Endodermal cell (in vitro differentiated cells): Measurements from ENCODE around the gene RNFT2. TPM values are rescaled to one million over a fixed set of nuclear protein-coding genes. Genes with fewer than 3 reads are reported as not detected.
"Not testable (repeated sequence)": the region's sequence is repeated elsewhere in the genome, so short reads cannot be mapped to it uniquely, and the experiment has no call there.

Experiments
- DNase-seq: peaks from one replicate; pipeline ENCODE4 v3.0.0-alpha.2; 2017
- H3K27ac ChIP-seq: 2 replicates; pipeline ENCODE4 v1.5.1; 2013; ENCODE audit warnings: mild to moderate bottlenecking, low read depth, low read length, moderate library complexity
- H3K27me3 ChIP-seq: 2 replicates; pipeline ENCODE4 v1.6.1; 2013; ENCODE audit warnings: mild to moderate bottlenecking, low read length, moderate library complexity; ENCODE audit not compliant: insufficient read depth, control insufficient read depth, poor library complexity, severe bottlenecking
- H3K36me3 ChIP-seq: 2 replicates; pipeline ENCODE4 v1.7.0; 2013; ENCODE audit warnings: mild to moderate bottlenecking, low read length, moderate library complexity; ENCODE audit not compliant: control insufficient read depth, insufficient read depth
- H3K4me1 ChIP-seq: one replicate; pipeline ENCODE4 v1.7.0; 2013; ENCODE audit warnings: low read length; ENCODE audit not compliant: control insufficient read depth, insufficient read depth
- H3K4me3 ChIP-seq: 2 replicates; pipeline ENCODE4 v1.5.1; 2013; ENCODE audit warnings: mild to moderate bottlenecking, low read length, moderate library complexity
- H3K9ac ChIP-seq: 2 replicates; pipeline ENCODE4 v1.6.1; 2013; ENCODE audit warnings: mild to moderate bottlenecking, low read length, moderate library complexity; ENCODE audit not compliant: poor library complexity, severe bottlenecking; ENCODE audit errors: extremely low read depth
- H3K9me3 ChIP-seq: 2 replicates; pipeline ENCODE4 v1.6.1; 2013; ENCODE audit warnings: mild to moderate bottlenecking, low read length, moderate library complexity; ENCODE audit not compliant: control insufficient read depth
- H3K27ac Mint-ChIP-seq: 2 replicates; pipeline ENCODE4 v1.8.0; 2020; ENCODE audit warnings: mixed read lengths
- H3K27me3 Mint-ChIP-seq: 2 replicates; pipeline ENCODE4 v1.8.0; 2021; ENCODE audit warnings: mild to moderate bottlenecking, mixed read lengths; ENCODE audit not compliant: insufficient read depth
- H3K36me3 Mint-ChIP-seq: 2 replicates; pipeline ENCODE4 v1.8.0; 2020; ENCODE audit warnings: low read depth, mixed read lengths
- H3K4me1 Mint-ChIP-seq: 2 replicates; pipeline ENCODE4 v1.8.0; 2020; ENCODE audit warnings: mixed read lengths
- H3K4me3 Mint-ChIP-seq: 2 replicates; pipeline ENCODE4 v1.8.0; 2020; ENCODE audit warnings: mild to moderate bottlenecking, moderate library complexity, mixed read lengths
- H3K9me3 Mint-ChIP-seq: 2 replicates; pipeline ENCODE4 v1.8.0; 2020; ENCODE audit warnings: mild to moderate bottlenecking, mixed read lengths
- WGBS, 2 experiments: methylation state at CpG; one replicate each; pipeline versions ENCODE4 v1.1.5 to v1.1.7; 2013; ENCODE audit warnings: missing lambda C conversion rate in 2 of 2, mixed read lengths in 1 of 2; ENCODE audit not compliant: insufficient coverage in 1 of 2, insufficient read length in 1 of 2; 5-methylcytosine and 5-hydroxymethylcytosine counted together
- total RNA-seq, 2 donors: library from RNA; stranded (reverse); fragmentation: NEBNext Ultra II Directional in 1 of 2; extraction: Animal tissue kit (Norgen Biotek cat#: 25700) in 1 of 2; gene quantifications; 2 replicates in 1 of 2; 3 replicates in 1 of 2; pipeline ENCODE4 v1.2.1, GENCODE V29; 2021
- TF ChIP-seq, protein P1 (sequence below): fragments of 200-600 bp; sonication (generic); conservative IDR thresholded peaks from 2 replicates; pipeline ENCODE4 v1.5.0; 2021; ENCODE audit warnings: antibody characterized with exemption, mild to moderate bottlenecking

The RNFT2 gene
- total RNA-seq, 2 donors from 2014 or later, result 28.0 to 51.2 TPM

DNA sequence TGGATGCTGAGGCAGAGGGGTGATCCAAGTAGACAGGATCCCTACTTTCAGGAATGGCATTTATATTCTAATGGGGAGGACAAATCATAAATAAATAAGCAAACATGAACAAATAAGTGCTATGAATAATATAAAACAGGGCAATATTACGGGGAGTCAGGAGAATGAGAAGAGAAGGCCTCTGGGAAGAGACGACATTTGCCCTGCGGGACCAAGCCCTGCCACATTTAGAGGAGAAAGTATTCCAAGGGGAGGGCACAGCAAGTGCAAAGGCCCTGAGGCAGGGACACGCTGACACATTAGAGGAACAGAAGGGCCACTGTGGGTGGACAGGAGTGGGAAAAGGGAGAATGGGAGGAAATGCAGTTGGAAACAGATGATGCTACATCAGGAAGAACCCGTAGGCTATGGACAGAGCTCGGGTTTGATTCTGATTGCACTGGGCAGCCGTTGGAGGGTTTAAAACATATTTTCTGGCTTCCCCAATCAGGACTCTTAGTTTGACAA is 1.3 kb downstream of the RNFT2 start:
- Mint-ChIP-seq H3K27me3 (no peaks in the 10 kb centered on the region), H3K9me3 (no peaks in the 10 kb centered on the region), H3K4me3 (peak overlapping the region; percentile 79), H3K4me1 (peaks cover 5% of the 10 kb centered on the region), H3K27ac (no peak overlapping the region), H3K36me3 (peaks cover 23% of the 10 kb centered on the region)
- no peak overlapping the region for H3K9ac ChIP-seq
- 94 to 100% methylated on average over 7 of the region's 7 CpGs for WGBS, 2 experiments
- H3K27ac ChIP-seq, result no peak overlapping the region
- H3K9me3 ChIP-seq, result no peaks in the 10 kb centered on the region
- peaks cover 12% of the 10 kb centered on the region for H3K36me3 ChIP-seq
- H3K4me1 ChIP-seq, result no peaks in the 10 kb centered on the region
- no peaks in the 10 kb centered on the region for H3K27me3 ChIP-seq
- H3K4me3 ChIP-seq, result peak overlapping the region; percentile 86
- peak; percentile 29 for DNase-seq
- TF ChIP-seq, protein P1, sequence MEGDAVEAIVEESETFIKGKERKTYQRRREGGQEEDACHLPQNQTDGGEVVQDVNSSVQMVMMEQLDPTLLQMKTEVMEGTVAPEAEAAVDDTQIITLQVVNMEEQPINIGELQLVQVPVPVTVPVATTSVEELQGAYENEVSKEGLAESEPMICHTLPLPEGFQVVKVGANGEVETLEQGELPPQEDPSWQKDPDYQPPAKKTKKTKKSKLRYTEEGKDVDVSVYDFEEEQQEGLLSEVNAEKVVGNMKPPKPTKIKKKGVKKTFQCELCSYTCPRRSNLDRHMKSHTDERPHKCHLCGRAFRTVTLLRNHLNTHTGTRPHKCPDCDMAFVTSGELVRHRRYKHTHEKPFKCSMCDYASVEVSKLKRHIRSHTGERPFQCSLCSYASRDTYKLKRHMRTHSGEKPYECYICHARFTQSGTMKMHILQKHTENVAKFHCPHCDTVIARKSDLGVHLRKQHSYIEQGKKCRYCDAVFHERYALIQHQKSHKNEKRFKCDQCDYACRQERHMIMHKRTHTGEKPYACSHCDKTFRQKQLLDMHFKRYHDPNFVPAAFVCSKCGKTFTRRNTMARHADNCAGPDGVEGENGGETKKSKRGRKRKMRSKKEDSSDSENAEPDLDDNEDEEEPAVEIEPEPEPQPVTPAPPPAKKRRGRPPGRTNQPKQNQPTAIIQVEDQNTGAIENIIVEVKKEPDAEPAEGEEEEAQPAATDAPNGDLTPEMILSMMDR, result no peak

DNA sequence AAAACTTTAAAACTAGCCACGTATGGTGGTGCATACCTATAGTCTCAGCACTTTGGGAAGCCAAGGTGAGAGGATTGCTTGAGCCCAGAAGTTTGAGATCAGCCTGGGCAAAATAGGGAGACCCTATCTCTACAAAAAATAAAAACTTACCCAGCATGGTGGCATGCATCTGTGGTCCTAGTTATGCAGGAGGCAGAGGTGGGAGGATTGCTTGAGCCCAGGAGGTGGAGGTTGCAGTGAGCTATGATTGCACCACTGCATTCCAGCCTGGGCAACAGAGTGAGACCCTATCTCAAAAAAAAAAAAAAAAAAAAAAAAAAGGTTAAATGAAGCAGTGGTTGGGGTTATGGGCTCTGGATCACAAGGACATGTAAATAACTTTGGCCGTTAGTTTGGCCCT is 4.7 kb downstream of the RNFT2 start:
- H3K27me3 Mint-ChIP-seq, H3K9ac ChIP-seq, H3K27ac ChIP-seq, H3K9me3 Mint-ChIP-seq, H3K27ac Mint-ChIP-seq, H3K4me3 ChIP-seq, H3K4me1 Mint-ChIP-seq, H3K4me3 Mint-ChIP-seq, H3K4me1 ChIP-seq, H3K36me3 ChIP-seq, H3K27me3 ChIP-seq, H3K9me3 ChIP-seq: not testable (repeated sequence)
- peak; percentile 17 for DNase-seq
- 87 to 100% methylated on average over 1 of the region's 2 CpGs for WGBS, 2 experiments
- peaks cover 20% of the 10 kb centered on the region for H3K36me3 Mint-ChIP-seq

DNA sequence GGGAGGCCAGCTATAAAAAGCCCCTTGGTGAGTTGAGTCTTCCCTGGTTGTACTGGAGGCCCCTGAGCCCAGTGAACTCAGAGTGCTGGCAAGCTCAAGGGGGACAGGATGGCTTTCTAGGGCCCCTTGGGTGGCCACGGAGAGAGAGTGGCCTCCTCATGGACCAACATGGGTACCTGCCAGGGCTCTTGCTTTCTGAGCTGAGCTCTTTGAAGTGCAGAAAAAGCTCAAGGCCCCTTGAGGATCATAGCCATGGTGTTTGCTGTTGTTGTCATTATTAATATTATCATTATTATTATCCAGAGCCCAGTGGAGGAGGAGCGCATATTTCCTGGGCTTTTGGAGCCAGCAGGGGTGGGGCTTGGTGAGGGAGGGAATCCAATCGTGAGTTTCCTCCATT is 6.7 kb downstream of the RNFT2 start:
- no peak for DNase-seq
- 88 to 100% methylated on average over 1 to 3 of the region's 3 CpGs for WGBS, 2 experiments
- no peak overlapping the region for H3K27ac Mint-ChIP-seq
- H3K9ac ChIP-seq, result no peak overlapping the region
- no peaks in the 10 kb centered on the region for H3K27me3 Mint-ChIP-seq
- no peaks in the 10 kb centered on the region for H3K9me3 Mint-ChIP-seq
- H3K36me3 ChIP-seq, result peaks cover 5% of the 10 kb centered on the region
- H3K4me1 ChIP-seq, result no peaks in the 10 kb centered on the region
- H3K4me1 Mint-ChIP-seq, result no peaks in the 10 kb centered on the region
- no peak overlapping the region for H3K27ac ChIP-seq
- H3K4me3 ChIP-seq, result no peak overlapping the region
- H3K36me3 Mint-ChIP-seq, result peaks cover 22% of the 10 kb centered on the region
- no peak overlapping the region for H3K4me3 Mint-ChIP-seq
- TF ChIP-seq, protein P1, result no peak
- H3K27me3 ChIP-seq, result no peaks in the 10 kb centered on the region
- no peaks in the 10 kb centered on the region for H3K9me3 ChIP-seq

DNA sequence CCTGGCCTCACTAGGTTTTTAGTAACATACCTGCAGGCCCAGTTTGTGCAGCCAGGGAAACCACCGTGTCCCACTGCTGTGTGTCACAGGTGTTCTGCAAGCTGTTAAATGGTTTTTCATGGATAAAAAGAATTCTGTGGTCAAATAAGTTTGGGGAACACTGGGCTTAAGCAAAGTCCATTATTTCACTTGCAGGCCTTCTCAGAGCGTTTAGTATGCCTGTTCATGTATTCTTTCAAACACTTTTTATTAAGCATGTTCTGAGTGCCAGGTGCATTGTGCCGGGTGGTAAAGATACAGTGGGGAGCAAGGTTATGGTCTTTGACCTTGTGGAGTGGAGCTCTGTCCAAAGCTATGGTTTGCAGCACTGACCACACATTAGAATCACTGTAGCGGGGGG is 7.4 kb downstream of the RNFT2 start:
- 91 to 94% methylated on average over 3 to 4 of the region's 4 CpGs for WGBS, 2 experiments
- Histone ChIP-seq H3K36me3 (peaks cover 9% of the 10 kb centered on the region), H3K4me1 (no peaks in the 10 kb centered on the region), H3K9ac (no peak overlapping the region), H3K9me3 (no peaks in the 10 kb centered on the region), H3K27ac (no peak overlapping the region), H3K4me3 (no peak overlapping the region), H3K27me3 (no peaks in the 10 kb centered on the region)
- Mint-ChIP-seq H3K27me3 (no peaks in the 10 kb centered on the region), H3K9me3 (no peaks in the 10 kb centered on the region), H3K4me1 (no peaks in the 10 kb centered on the region), H3K36me3 (peaks cover 20% of the 10 kb centered on the region), H3K4me3 (no peak overlapping the region), H3K27ac (no peak overlapping the region)
- DNase-seq, result no peak
- TF ChIP-seq, protein P1, result no peak
